WI38 (cell line): ENCODE measurements around the gene CUEDC2.

Experiments
- H3K4me3 ChIP-seq: 2 replicates; pipeline ENCODE4 v1.5.1; 2011; ENCODE audit warnings: low read depth, mild to moderate bottlenecking, control low read depth, low read length
- TF ChIP-seq, protein P1 (sequence below): IDR thresholded peaks from 2 replicates; pipeline ENCODE4 v1.5.1; 2012; ENCODE audit warnings: low read depth, mild to moderate bottlenecking, control low read depth, low read length

The CUEDC2 gene

DNA sequence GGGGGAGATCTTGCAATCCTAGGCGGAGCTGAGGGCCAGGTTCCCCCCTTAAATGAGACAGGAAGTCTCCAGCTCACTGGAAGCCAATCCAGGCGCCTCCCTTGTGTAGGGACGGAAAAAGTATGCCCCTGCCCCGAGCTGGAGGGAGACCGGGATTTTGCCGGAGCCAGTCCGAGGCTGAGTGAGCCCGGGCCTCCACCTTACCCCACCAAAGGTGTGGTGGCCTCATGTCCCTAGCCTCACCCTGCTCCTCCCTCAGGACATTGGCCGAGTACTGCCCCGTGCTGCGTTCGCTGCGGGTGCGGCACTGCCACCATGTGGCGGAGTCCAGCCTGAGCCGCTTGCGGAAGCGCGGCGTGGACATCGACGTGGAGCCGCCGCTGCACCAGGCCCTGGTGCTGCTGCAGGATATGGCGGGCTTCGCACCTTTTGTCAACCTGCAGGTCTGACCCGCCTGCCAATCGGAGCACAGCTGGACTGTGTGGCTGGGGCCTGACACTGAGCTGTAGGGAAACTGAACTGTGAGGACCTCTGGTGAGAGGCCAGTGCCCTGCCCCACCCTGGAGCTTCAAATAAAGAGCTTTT, 9.7 kb downstream of the CUEDC2 start:
- TF ChIP-seq, protein P1, sequence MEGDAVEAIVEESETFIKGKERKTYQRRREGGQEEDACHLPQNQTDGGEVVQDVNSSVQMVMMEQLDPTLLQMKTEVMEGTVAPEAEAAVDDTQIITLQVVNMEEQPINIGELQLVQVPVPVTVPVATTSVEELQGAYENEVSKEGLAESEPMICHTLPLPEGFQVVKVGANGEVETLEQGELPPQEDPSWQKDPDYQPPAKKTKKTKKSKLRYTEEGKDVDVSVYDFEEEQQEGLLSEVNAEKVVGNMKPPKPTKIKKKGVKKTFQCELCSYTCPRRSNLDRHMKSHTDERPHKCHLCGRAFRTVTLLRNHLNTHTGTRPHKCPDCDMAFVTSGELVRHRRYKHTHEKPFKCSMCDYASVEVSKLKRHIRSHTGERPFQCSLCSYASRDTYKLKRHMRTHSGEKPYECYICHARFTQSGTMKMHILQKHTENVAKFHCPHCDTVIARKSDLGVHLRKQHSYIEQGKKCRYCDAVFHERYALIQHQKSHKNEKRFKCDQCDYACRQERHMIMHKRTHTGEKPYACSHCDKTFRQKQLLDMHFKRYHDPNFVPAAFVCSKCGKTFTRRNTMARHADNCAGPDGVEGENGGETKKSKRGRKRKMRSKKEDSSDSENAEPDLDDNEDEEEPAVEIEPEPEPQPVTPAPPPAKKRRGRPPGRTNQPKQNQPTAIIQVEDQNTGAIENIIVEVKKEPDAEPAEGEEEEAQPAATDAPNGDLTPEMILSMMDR: peak; percentile 82
- peak overlapping the region; percentile 90; the same call in 1 of the 2 replicates for H3K4me3 ChIP-seq

DNA sequence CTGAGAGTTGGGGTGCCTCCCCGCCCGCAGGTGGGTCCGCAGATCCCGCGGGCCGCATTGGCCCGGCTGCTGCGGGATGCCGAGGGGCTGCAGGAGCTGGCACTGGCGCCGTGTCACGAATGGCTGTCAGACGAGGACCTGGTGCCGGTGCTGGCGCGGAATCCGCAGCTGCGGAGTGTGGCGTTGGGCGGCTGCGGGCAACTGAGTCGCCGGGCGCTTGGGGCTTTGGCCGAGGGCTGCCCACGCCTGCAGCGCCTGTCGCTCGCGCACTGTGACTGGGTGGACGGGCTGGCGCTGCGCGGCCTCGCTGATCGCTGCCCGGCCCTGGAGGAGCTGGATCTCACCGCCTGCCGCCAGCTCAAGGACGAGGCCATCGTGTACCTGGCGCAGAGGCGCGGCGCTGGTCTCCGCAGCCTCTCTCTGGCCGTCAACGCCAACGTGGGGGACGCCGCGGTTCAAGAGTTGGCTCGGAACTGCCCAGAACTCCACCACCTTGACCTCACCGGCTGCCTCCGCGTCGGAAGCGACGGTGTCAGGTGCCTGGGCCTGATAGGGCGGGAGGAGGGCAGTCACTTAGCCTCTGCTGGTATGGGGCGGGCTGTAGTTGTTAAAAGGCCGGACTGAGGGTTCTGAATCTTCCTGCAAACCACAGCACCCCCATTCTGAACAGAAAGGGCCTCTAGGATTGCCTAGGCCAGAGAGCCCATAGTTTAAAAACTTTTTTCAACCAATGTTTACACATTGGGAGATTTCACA, 10.4 kb downstream of the CUEDC2 start:
- TF ChIP-seq, protein P1: no peak
- peak overlapping the region; percentile 90 for H3K4me3 ChIP-seq

DNA sequence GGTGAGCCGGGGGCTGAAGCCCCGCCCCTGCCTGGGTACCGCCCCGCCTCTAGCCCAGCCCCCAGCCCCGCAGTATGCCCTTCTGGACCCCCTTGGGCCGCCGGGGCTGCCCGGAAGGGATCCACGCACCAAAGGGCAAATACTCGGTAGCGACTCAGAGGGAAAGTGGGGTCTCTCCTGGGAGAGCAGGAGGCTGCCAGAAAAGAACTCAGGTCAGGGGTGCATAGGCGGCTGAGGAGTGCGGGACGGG, 10.9 kb downstream of the CUEDC2 start:
- TF ChIP-seq, protein P1: no peak
- H3K4me3 ChIP-seq: peak overlapping the region; percentile 90

DNA sequence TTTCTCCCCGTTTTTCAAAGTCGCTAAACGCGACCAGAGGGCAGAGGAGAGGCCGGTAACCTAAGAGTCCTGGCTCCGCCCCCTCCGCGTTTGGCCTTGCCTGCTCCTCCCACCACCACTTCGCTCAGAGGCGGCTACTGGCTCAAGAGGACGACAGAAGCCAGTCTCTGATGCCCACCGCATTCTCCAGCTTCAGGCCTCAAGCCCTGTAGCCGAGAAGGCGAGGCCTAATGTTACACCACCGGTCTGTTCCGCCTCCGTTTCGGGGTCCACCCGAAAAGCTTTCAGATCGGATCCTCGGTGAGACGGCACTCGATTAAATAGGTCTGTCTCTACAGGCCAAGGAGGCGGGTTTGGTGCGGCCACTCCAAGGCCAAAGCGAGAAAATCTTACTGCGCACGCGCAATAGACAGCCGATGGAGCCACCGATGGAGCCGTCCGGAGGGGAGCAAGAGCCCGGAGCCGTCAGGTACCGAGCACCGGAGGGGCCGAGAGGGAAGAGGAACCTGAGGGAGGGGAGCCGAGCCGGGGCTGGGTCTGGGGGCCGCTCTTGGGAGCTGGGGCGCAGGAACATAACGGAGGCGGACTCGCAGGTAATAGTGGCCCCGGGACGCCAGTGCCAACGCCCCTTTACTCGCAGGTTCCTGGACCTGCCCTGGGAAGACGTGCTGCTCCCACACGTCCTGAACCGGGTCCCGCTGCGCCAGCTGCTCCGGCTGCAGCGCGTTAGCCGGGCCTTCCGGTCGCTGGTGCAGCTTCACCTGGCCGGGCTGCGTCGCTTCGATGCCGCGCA, 11.5 kb downstream of the CUEDC2 start, which contains the start of gene FBXL15:
Gene FBXL15, plus strand, starts transcription at position 123 of the 793 bp plus-strand sequence. Its CDS starts 294 bp downstream, at position 417.
- peak within 1 kb of the TSS; percentile 90 for H3K4me3 ChIP-seq
- TF ChIP-seq, protein P1: no peak

DNA sequence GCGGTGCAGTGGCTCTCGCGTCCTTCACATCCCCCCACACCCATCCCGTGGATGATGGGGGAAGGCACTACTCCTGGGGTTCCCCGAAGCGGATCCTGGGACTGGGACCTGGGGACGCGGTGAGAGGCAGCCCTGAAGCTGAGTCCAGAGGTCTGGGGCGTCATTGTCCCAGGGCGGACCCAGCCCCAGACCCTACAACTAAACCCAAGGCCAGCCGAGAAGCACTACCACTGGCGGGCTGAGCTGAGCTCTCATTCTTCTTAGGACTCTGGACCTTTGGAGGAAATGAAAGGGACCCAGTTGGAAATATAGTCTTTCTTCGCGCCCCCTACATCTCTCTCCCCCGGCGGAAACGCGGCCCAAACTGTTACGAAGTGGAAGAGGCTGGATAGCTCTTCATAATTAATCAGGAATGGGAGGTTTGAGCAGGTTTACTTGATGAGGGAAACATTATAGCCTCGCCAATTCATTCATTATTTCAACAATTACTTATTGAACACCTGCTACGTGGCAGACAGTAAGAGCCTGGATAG, 12.1 kb downstream of the CUEDC2 start:
- TF ChIP-seq, protein P1: no peak
- peak overlapping the region; percentile 90 for H3K4me3 ChIP-seq

DNA sequence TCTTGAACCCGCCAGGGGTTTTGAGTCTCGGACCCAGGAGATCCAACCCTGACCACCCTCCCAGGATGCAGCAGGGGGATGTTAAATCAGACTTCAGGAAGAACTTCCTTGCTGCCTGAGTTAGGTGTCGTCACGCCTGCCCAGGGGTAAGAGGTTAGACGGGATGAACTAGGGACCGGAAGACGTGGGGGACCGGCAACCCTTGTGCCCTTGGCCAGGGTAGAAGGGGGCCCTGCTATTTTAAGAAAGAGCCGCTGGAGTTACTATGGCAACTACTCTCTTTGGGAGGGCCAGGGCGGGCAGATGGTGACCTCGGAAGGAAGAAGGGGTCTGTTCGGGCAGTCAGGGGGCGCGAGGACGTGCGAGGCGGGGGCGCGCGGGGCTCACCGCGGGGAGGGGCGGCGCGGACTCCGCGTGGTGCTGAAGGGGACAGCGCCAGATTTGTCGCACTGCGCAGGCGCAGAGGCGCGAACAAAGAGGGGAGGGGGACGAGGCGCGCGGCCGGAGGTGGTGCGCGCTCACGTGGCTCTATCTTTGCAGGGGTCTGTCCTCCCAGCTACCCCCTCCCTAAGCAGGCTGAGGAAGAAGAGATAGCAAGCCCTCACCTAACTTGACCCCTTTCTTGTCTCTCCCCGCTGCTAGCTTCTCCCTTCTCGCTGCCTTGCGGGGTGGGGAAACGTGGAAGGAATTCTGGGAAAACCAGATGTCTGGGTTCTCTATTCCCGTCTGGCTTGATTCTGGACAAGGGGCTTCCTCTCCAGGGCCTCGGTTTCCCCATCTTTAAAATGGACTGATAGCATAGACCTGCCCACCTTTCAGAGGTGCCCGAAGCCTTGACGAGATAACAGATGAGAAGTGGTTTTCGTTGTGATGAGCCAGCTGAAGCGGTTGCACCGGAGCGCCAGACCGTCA, 12.8 kb downstream of the CUEDC2 start:
- TF ChIP-seq, protein P1: no peak
- H3K4me3 ChIP-seq: peak overlapping the region; percentile 90
